ENCODE results near the gene SGMS2.
"Not testable (repeated sequence)": the region's sequence is repeated elsewhere in the genome, so short reads cannot be mapped to it uniquely, and the experiment has no call there.

Gene SGMS2

GRCh38 chr4:107916623-107917022 lies 91.9 kb downstream of the SGMS2 start:
- DNase-seq = no peak

- DNase-seq = no peak
Measured at GRCh38 chr4:107917500-107917899, 92.8 kb downstream of the SGMS2 start.

GRCh38 chr4:107922486-107923473 lies 98.0 kb downstream of the SGMS2 start:
- no peak for DNase-seq

- not testable (repeated sequence) for DNase-seq
Measured at GRCh38 chr4:107925713-107926112, 101.0 kb downstream of the SGMS2 start.

GRCh38 chr4:107926875-107927274 lies 102.1 kb downstream of the SGMS2 start:
- not testable (repeated sequence) for DNase-seq

- peak; percentile 74 for DNase-seq
Measured at GRCh38 chr4:107930821-107931774, 106.4 kb downstream of the SGMS2 start, which contains the start of gene CYP2U1. CYP2U1 (plus strand) TSS chr4:107931549; CDS start chr4:107931644, 95 bp downstream.

- DNase-seq = peak; percentile 6
Measured at GRCh38 chr4:107931775-107932321, 107.1 kb downstream of the SGMS2 start.

- no peak for DNase-seq
Measured at GRCh38 chr4:107935246-107935645, 110.5 kb downstream of the SGMS2 start.

- no peak for DNase-seq
Measured at GRCh38 chr4:107937040-107937439, 112.3 kb downstream of the SGMS2 start.

- no peak for DNase-seq
Measured at GRCh38 chr4:107939307-107939706, 114.6 kb downstream of the SGMS2 start.

GRCh38 chr4:107945809-107946208 lies 121.1 kb downstream of the SGMS2 start:
- DNase-seq = no peak

- DNase-seq = no peak
Measured at GRCh38 chr4:107950746-107951540, 126.2 kb downstream of the SGMS2 start.

GRCh38 chr4:107951551-107951950 lies 126.8 kb downstream of the SGMS2 start:
- no peak for DNase-seq

GRCh38 chr4:107956011-107956410 lies 131.3 kb downstream of the SGMS2 start:
- DNase-seq = no peak

Data from T-helper 9 cell (primary cell).